CD4-positive, alpha-beta T cell (primary cell): Measurements from ENCODE around the gene REXO5. TPM values are rescaled to one million over a fixed set of nuclear protein-coding genes. Genes with fewer than 3 reads are reported as not detected.

Experiments used
- ATAC-seq: fragments of 200-7000 bp; cut with Tn5 transposase; one replicate; pipeline ENCODE4 v1.10.0; 2022; ENCODE audit warnings: mild to moderate bottlenecking; ENCODE audit not compliant: poor library complexity
- CTCF ChIA-PET: fragments of 350-600 bp; sonication (Branson Sonifier 250); formaldehyde crosslinking; loops from one replicate; lab custom pipeline; 2021; ENCODE audit warnings: antibody characterized with exemption, inconsistent platforms; lab: Charles Lee
- POLR2A ChIA-PET: fragments of 350-600 bp; sonication (Branson Sonifier 250); formaldehyde crosslinking; loops from one replicate; lab custom pipeline; 2021; ENCODE audit warnings: antibody characterized with exemption, inconsistent platforms; lab: Charles Lee
- DNase-seq, 14 experiments: peaks; one replicate each; pipeline ENCODE4 v3.0.0-alpha.2; 2013 to 2020; ENCODE audit warnings: mixed read lengths in 2 of 14
- H3K27ac ChIP-seq, 2 donors: one replicate each; pipeline versions ENCODE4 v1.5.1 to v1.7.0; 2013; ENCODE audit warnings: low read length in 2 of 2, low read depth in 1 of 2, mild to moderate bottlenecking in 1 of 2
- H3K27me3 ChIP-seq, 2 experiments: 1 replicate in 1 of 2; 2 replicates in 1 of 2; pipeline versions ENCODE4 v1.6.1 to v1.7.0; 2013; ENCODE audit warnings: low read length in 2 of 2, control low read depth in 1 of 2, mild to moderate bottlenecking in 1 of 2, moderate library complexity in 1 of 2; ENCODE audit not compliant: insufficient read depth in 2 of 2, control insufficient read depth in 1 of 2
- H3K36me3 ChIP-seq: one replicate; pipeline ENCODE4 v1.6.1; 2013; ENCODE audit warnings: low read length, control low read depth; ENCODE audit not compliant: insufficient read depth
- H3K4me1 ChIP-seq: one replicate; pipeline ENCODE4 v1.6.1; 2013; ENCODE audit warnings: low read length, control low read depth; ENCODE audit not compliant: insufficient read depth
- H3K4me3 ChIP-seq: one replicate; pipeline ENCODE4 v1.5.1; 2013; ENCODE audit warnings: mild to moderate bottlenecking, low read length, moderate library complexity
- H3K9me3 ChIP-seq, 2 experiments: 1 replicate in 1 of 2; 2 replicates in 1 of 2; pipeline versions ENCODE4 v1.6.1 to v1.7.0; 2013; ENCODE audit warnings: low read length in 2 of 2, mild to moderate bottlenecking in 2 of 2, control low read depth in 1 of 2, moderate library complexity in 1 of 2; ENCODE audit not compliant: control insufficient read depth in 1 of 2, insufficient read depth in 1 of 2
- H3K27ac Mint-ChIP-seq: one replicate; pipeline ENCODE4 v1.8.0; 2020; ENCODE audit warnings: mixed read lengths
- H3K27me3 Mint-ChIP-seq: one replicate; pipeline ENCODE4 v1.8.0; 2021; ENCODE audit warnings: mixed read lengths
- H3K36me3 Mint-ChIP-seq: one replicate; pipeline ENCODE4 v1.8.0; 2021; ENCODE audit warnings: low read depth, mixed read lengths
- H3K4me1 Mint-ChIP-seq: one replicate; pipeline ENCODE4 v1.8.0; 2021; ENCODE audit warnings: low read depth, mixed read lengths
- H3K4me3 Mint-ChIP-seq: one replicate; pipeline ENCODE4 v1.8.0; 2020; ENCODE audit warnings: mild to moderate bottlenecking, mixed read lengths
- H3K9me3 Mint-ChIP-seq: one replicate; pipeline ENCODE4 v1.8.0; 2020; ENCODE audit warnings: mixed read lengths
- CTCF ChIP-seq: fragments of 200-600 bp; IDR thresholded peaks from one replicate; pipeline ENCODE4 v1.8.0; 2022; ENCODE audit warnings: antibody characterized with exemption, mild to moderate bottlenecking
- intact Hi-C, 2 experiments: fragments of 100-400 bp; cut with DNase I in 1 of 2; cut with micrococcal nuclease in 1 of 2; formaldehyde crosslinking; loops; one replicate each; pipeline versions ENCODE4 v1.15.1 to v1.9.0; 2023 to 2025; cut with DNase I, micrococcal nuclease
- total RNA-seq, 174 experiments: library from RNA in 2 of 174; stranded (reverse) in 2 of 174; gene quantifications; one replicate each; pipeline ENCODE4 v1.2.3 and lab custom pipeline; 2021 to 2026

The REXO5 gene
- total RNA-seq, 2 experiments from 2014 or later: 0.56 TPM; not detected in 1

GRCh38 chr16:20768121-20768520 lies 38.2 kb upstream of the REXO5 start:
- H3K9me3 ChIP-seq: no peaks in the 10 kb centered on the region
- H3K27me3 ChIP-seq: no peaks in the 10 kb centered on the region
- H3K36me3 Mint-ChIP-seq: peaks cover 8% of the 10 kb centered on the region
- no peaks in the 10 kb centered on the region for H3K27me3 Mint-ChIP-seq
- ChIA-PET CTCF (no interaction called here), POLR2A (no interaction called here)
- intact Hi-C loops: loop anchor here in 1 of 2 experiments (10.0 kb wide), 1 partner anchor 737 kb away; no protein-coding TSS in a partner anchor
- TF ChIP-seq CTCF: no peak
- no peaks in the 10 kb centered on the region for H3K36me3 ChIP-seq
- H3K27ac ChIP-seq: no peak overlapping the region
- no peak overlapping the region for H3K27ac Mint-ChIP-seq
- H3K4me3 Mint-ChIP-seq: no peak overlapping the region
- no peaks in the 10 kb centered on the region for H3K9me3 Mint-ChIP-seq
- peaks cover 15% of the 10 kb centered on the region for H3K4me1 ChIP-seq
- ATAC-seq (no peak), DNase-seq (no peak)
- no peak overlapping the region for H3K4me3 ChIP-seq
- peaks cover 16% of the 10 kb centered on the region for H3K4me1 Mint-ChIP-seq

GRCh38 chr16:20768818-20769217 lies 37.5 kb upstream of the REXO5 start:
- DNase-seq (no peak), ATAC-seq (no peak)
- peaks cover 1% of the 10 kb centered on the region for H3K36me3 Mint-ChIP-seq
- peaks cover 10% of the 10 kb centered on the region for H3K4me1 ChIP-seq
- no peaks in the 10 kb centered on the region for H3K9me3 ChIP-seq
- H3K4me1 Mint-ChIP-seq: peaks cover 9% of the 10 kb centered on the region
- intact Hi-C loops: loop anchor here in 1 of 2 experiments (10.0 kb wide), 1 partner anchor 736 kb away; no protein-coding TSS in a partner anchor
- no peaks in the 10 kb centered on the region for H3K9me3 Mint-ChIP-seq
- H3K4me3 Mint-ChIP-seq: no peak overlapping the region
- no peak overlapping the region for H3K27ac Mint-ChIP-seq
- no peak overlapping the region for H3K4me3 ChIP-seq
- TF ChIP-seq CTCF: no peak
- ChIA-PET CTCF (no interaction called here), POLR2A (no interaction called here)
- no peaks in the 10 kb centered on the region for H3K27me3 Mint-ChIP-seq
- H3K36me3 ChIP-seq: no peaks in the 10 kb centered on the region
- no peak overlapping the region for H3K27ac ChIP-seq
- H3K27me3 ChIP-seq: no peaks in the 10 kb centered on the region

GRCh38 chr16:20773679-20774078 lies 32.6 kb upstream of the REXO5 start:
- ChIA-PET POLR2A (interaction anchor here (0.7 kb wide), 1 partner anchor 26 kb away, joined by 3 read pairs; no protein-coding TSS in a partner anchor), CTCF (no interaction called here)
- no peak overlapping the region for H3K27ac ChIP-seq
- no peak for DNase-seq
- no peaks in the 10 kb centered on the region for H3K9me3 ChIP-seq
- no peak overlapping the region for H3K4me3 ChIP-seq
- no peak for TF ChIP-seq CTCF
- H3K27ac Mint-ChIP-seq: no peak overlapping the region
- H3K27me3 Mint-ChIP-seq: no peaks in the 10 kb centered on the region
- ATAC-seq: no peak
- H3K36me3 Mint-ChIP-seq: peaks cover 13% of the 10 kb centered on the region
- intact Hi-C loops: no loop called here
- no peaks in the 10 kb centered on the region for H3K4me1 ChIP-seq
- no peaks in the 10 kb centered on the region for H3K36me3 ChIP-seq
- H3K4me3 Mint-ChIP-seq: no peak overlapping the region
- no peaks in the 10 kb centered on the region for H3K4me1 Mint-ChIP-seq
- H3K9me3 Mint-ChIP-seq: no peaks in the 10 kb centered on the region
- H3K27me3 ChIP-seq: no peaks in the 10 kb centered on the region
